Erythroblast (primary cell): ENCODE measurements around the gene ALDH1A1.

Experiments
- GATA1 ChIP-seq: IDR thresholded peaks from 2 replicates; pipeline ENCODE4 v1.6.1; 2011; ENCODE audit warnings: low read depth, mild to moderate bottlenecking, control low read depth, low read length, moderate library complexity
- POLR2A ChIP-seq: IDR thresholded peaks from 2 replicates; pipeline ENCODE4 v1.6.1; 2011; ENCODE audit warnings: mild to moderate bottlenecking, low read length

DNA sequence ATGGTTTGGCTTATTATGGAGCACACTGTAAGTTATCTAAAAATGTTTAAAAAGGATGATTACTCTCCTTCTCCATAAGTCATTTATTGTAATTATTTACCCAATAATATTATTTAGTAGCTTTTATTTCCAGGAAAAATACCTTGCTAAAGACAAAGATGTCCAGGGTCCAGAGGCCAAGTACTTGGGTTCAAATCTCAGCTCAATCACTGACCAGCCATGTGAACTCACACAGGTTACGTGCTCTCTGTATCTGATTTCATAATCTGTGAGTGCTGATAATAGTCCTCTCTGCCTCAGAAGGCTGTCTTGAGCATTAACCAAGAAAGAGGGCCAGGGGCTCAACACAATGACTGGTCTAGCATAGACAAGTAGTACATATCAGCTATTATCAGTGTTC is 27.0 kb downstream of the ALDH1A1 start:
- TF ChIP-seq POLR2A: no peak
- no peak for TF ChIP-seq GATA1
